Stimulated activated CD4-positive, alpha-beta T cell treated with anti-CD3 and anti-CD28 coated beads, TNF-alpha, amount 100 ng/mL, for 48 hours (primary cell): ENCODE results near the gene FSTL4.
"Not testable (repeated sequence)": the region's sequence is repeated elsewhere in the genome, so short reads cannot be mapped to it uniquely, and the experiment has no call there.

ENCODE experiments used
- DNase-seq, 3 donors: peaks; one replicate each; pipeline ENCODE4 v3.0.0-alpha.2; 2020; ENCODE audit warnings: low read depth in 3 of 3

The FSTL4 gene

DNA sequence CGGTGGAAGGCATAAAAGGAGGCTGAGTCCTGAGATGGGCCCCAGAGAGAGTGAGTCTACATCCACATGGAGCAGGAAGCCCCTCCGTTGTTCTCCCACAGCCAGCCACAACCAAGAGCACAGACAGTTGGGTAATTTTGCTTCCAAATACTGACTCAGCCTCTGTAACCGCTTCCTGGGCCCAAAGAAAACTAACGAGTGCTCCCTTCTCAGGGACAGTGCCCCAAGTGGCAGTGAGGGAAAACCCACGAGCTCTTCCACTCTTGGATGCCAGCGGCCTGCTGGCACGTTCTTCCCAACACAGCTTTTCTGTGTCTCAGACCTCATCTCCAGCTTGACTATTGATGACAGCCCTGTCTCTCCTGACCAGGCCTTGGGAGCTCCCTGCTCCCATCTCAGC, 207.6 kb downstream of the FSTL4 start:
- DNase-seq, result no peak

- DNase-seq, result no peak
Measured at GRCh38 chr5:133403741-133404364, 208.5 kb downstream of the FSTL4 start.

DNA sequence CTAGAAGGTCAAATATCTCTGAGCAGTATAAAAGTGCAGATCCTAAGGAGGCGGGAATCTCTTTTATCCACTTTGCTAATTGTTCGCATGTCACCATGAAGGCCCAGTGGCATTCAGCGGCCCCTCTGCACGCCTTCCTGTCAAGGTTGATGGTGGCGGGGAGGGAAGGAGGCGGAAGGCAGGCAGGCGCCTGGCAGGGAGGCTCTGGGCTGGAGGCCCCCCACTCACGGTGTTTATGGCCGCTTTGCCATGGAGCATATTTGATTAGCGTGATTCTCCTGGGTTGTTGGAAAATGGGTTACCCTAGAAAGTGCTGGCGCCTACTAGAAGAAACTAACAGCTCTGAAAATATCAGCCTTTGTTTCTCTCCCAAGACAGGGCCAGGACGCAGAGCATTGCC, 209.6 kb downstream of the FSTL4 start:
- no peak for DNase-seq

GRCh38 chr5:133401731-133402347, 210.5 kb downstream of the FSTL4 start:
- no peak for DNase-seq

GRCh38 chr5:133400831-133401351, 211.4 kb downstream of the FSTL4 start:
- no peak for DNase-seq

GRCh38 chr5:133400120-133400519, 212.2 kb downstream of the FSTL4 start:
- DNase-seq, result no peak

DNA sequence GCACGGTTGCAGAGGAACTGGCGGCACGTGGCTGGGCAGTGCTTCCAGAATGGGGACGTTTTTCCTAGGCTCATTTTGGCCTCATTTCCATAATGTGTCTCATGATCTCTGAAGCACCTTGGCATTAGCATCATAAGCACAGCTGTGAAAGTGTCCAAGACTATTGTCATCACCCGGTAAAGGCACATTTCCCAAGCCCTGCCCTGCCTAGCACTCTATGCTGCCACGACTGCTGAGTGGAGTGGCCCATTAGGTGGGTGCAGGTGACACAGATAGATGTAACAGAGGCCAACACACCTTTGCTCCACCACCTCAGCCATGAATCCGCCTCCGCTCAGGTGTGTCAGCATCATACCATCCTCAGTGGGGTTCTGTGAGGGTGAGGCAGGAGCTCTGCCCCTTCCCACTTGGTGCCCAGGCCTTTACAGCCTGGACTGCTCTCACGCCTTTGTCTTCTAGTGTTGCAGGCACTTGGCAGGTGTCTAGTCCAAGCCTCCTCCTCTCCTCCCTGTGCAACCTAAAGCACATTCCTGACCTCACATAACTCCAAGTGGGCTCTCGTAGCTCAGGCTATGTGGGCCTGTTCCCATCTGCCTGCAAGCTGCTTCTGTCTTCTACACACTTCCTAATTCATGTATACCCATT, 213.0 kb downstream of the FSTL4 start:
- no peak for DNase-seq

GRCh38 chr5:133398646-133399101, 213.7 kb downstream of the FSTL4 start:
- peak; percentile 12 to 59 (median 24) for DNase-seq

- DNase-seq, result no peak
Measured at GRCh38 chr5:133397990-133398645, 214.2 kb downstream of the FSTL4 start.

DNA sequence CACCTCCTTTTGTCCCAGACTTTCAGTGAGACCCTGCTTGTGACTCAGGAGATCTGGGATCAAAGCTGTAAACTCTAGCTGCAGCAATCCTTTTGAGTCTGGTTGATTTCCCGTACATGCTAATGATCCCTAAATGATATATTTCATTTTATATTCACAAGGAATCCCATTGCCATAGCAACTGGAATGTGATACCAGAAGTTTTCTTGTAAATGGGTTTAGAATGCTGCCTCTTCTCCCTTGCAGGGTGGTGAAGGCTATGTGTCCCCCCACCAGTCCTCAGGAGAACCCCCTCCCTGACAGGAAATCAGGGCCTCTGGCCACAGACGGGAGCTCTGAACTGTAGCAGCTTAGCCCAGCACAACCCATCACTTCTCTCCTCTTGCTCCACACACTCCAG, 215.0 kb downstream of the FSTL4 start:
- no peak for DNase-seq

- DNase-seq, result no peak
Measured at GRCh38 chr5:133396814-133397213, 215.5 kb downstream of the FSTL4 start.

- no peak for DNase-seq
Measured at GRCh38 chr5:133396187-133396741, 216.1 kb downstream of the FSTL4 start.

DNA sequence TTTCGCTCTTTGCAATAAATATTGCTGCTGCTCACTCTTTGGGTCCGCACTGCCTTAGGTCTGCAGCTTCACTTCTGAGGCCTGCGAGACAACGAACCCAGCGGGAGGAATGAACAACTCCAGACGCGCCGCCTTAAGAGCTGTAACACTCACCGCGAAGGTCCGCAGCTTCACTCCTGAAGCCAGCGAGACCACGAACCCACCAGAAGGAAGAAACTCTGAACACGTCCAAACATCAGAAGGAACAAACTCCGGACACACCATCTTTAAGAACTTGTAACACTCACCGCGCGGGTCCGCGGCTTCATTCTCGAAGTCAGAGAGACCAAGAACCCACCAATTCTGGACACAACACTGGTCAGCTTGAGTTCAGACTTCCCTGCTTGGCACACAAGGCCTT, 217.1 kb downstream of the FSTL4 start:
- DNase-seq, result not testable (repeated sequence)

DNA sequence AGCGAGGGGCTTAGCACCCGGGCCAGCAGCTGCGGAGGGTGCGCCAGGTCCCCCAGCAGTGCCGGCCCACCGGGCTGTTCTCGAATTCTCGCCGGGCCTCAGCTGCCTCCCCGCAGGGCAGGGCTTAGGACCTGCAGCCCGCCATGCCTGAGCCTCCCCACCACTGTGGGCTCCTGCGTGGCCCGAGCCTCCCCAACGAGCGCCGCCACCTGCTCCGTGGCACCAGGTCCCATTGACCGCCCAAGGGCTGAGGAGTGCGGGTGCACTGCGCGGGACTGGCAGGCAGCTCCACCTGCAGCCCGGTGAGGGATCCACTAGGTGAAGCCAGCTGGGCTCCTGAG, 217.9 kb downstream of the FSTL4 start:
- not testable (repeated sequence) for DNase-seq

DNA sequence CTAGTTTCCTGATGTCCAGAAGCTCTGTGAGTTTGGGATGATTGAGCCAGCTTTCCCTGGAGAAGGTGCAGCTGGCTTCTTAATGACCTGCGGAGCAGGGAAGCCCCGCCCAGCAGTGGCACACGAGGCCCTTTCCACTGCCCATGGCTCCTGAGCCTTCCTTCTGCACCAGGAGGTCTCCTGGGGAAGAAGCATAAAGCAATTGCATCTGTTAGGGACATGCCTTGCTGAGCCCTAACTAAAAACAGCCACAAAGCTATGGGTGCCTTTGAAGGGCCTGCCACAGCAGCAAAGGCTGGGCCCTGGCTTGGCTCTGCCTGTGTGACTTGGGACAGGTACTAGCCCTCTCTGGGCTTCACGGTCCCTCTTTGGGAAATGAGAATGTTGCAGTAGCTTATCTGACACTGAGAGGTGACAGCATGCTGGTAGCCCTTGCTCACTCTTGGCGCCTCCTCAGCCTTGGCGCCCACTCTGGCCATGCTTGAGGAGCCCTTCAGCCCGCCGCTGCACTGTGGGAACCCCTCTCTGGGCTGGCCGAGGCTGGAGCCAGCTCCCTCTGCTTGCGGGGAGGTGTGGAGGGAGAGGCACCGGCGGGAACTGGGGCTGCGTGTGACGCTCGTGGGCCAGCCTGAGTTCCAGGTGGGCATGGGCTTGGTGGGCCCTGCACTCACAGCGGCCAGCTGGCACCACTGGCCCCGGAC, 218.4 kb downstream of the FSTL4 start:
- DNase-seq, result no peak

- DNase-seq, result no peak
Measured at GRCh38 chr5:133392448-133392847, 219.9 kb downstream of the FSTL4 start.

DNA sequence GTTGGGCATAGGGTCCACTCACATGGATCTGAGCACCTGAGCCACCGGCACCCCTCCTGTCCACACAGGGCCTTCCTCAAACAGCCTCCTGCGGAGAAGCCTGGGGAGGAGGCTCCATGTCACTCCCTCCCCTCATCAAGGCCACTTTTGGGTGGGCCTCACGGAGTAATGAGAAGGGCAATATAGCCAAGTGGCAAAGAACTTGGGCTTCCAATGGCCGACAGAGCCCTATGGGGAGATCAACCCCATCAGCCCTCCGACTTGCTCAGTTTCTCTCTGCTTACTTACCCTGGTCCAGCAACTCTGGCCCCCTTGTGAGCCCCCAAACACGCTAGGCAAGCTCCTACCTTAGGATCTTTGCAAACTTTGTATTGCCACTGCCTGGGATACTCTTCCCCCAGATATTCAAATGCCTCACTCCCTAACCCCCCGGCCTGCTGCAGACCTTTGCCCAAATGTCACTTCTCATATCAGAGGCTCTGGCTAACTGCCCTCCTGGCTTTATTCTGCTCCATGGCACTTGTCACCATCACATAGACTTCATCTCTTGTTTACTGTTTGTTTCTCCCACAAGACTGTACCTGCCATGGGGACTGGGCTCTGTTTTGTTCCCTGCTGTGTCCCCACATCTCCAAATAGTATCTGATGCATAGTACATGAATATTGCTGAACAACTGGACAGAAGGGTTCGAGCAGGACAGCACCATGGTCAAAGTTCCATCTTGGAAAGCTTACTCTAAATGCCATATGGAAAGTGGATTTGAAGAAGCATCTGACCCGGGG, 220.8 kb downstream of the FSTL4 start:
- DNase-seq, result no peak

DNA sequence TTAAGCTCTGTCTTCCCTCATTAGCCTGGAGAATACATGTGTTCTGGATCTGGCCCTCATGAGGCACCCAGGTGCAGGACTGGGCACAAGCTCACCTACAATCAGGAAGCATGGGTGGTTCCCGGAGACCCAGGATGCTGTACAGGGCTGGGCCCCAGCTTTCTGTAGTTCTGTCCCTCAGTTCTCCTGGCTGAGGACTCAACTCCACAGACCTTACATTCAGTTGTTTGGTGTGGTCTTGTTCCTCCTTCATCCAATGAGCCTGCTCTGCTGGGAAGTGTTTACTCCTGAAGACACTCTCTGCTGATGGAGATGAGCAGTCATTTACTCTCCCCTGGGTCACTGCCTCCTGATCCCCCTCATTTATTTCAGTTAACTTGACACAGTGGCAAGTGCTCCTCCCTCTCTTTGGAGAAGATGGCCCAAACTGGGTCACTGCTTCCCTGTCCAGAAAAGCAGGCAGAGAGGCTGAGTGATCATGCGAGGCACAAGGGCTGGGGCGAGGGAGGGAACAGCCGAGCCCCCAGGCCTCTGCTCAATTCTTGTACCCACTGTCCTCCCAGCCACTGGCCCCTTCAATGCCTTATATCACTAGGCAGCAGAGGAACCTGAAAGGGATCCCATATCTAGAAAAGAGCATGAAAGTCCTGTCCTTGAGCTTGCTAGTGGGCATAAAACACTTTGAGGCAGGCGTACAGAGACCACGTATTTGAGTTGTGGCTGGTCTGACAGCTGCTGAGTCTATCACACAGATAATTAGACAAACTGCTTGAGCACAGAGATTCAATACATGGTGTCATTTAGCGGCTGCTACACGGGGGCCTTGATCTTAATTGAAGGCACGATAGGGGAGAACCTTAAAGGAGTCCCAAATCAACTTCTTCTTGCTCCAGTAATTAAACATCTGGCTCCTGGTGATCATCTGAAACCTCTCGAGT, 221.7 kb downstream of the FSTL4 start:
- DNase-seq, result no peak

GRCh38 chr5:133389066-133389590, 223.2 kb downstream of the FSTL4 start:
- no peak for DNase-seq
